Renal pelvis (tissue), 4 donors: Measurements from ENCODE around the gene KREMEN1. TPM values are rescaled to one million over a fixed set of nuclear protein-coding genes. Genes with fewer than 3 reads are reported as not detected.
"Not testable (repeated sequence)": the region's sequence is repeated elsewhere in the genome, so short reads cannot be mapped to it uniquely, and the experiment has no call there.

Experiments
- DNase-seq: peaks from one replicate; pipeline ENCODE4 v3.0.0-alpha.2; 2013
- polyA plus RNA-seq, 3 donors: library from polyadenylated mRNA; unstranded; fragments of 120-200 nt; gene quantifications; one replicate each; pipeline ENCODE4 v1.2.1, GENCODE V29; 2013; ENCODE audit not compliant: insufficient read length in 3 of 3

KREMEN1 gene
- polyA plus RNA-seq, 3 donors = 21.5 to 24.9 (median 22.6) TPM

GRCh38 chr22:29096736-29097669, 24.2 kb downstream of the KREMEN1 start:
- DNase-seq = peak; percentile 72

- DNase-seq = no peak
Observed at GRCh38 chr22:29098296-29098695, 25.5 kb downstream of the KREMEN1 start.

GRCh38 chr22:29102300-29102699, 29.5 kb downstream of the KREMEN1 start:
- no peak for DNase-seq

GRCh38 chr22:29103121-29103520, 30.3 kb downstream of the KREMEN1 start:
- DNase-seq = no peak

- no peak for DNase-seq
Observed at GRCh38 chr22:29105468-29105867, 32.6 kb downstream of the KREMEN1 start.

GRCh38 chr22:29106839-29107238, 34.0 kb downstream of the KREMEN1 start:
- no peak for DNase-seq

GRCh38 chr22:29108137-29108536, 35.3 kb downstream of the KREMEN1 start:
- no peak for DNase-seq

GRCh38 chr22:29109822-29110221, 37.0 kb downstream of the KREMEN1 start:
- DNase-seq = peak; percentile 80

GRCh38 chr22:29110946-29111345, 38.1 kb downstream of the KREMEN1 start:
- no peak for DNase-seq

- no peak for DNase-seq
Observed at GRCh38 chr22:29112121-29112520, 39.3 kb downstream of the KREMEN1 start.

- DNase-seq = no peak
Observed at GRCh38 chr22:29112681-29113080, 39.8 kb downstream of the KREMEN1 start.

- DNase-seq = no peak
Observed at GRCh38 chr22:29113319-29113718, 40.5 kb downstream of the KREMEN1 start.

- no peak for DNase-seq
Observed at GRCh38 chr22:29114392-29114791, 41.6 kb downstream of the KREMEN1 start.

GRCh38 chr22:29115682-29116288, 43.0 kb downstream of the KREMEN1 start:
- no peak for DNase-seq

GRCh38 chr22:29116397-29117123, 43.7 kb downstream of the KREMEN1 start:
- DNase-seq = no peak

- DNase-seq = no peak
Observed at GRCh38 chr22:29117799-29118477, 45.1 kb downstream of the KREMEN1 start.

- not testable (repeated sequence) for DNase-seq
Observed at GRCh38 chr22:29120098-29120912, 47.5 kb downstream of the KREMEN1 start.

GRCh38 chr22:29121124-29121523, 48.3 kb downstream of the KREMEN1 start:
- DNase-seq = no peak

GRCh38 chr22:29122041-29122440, 49.2 kb downstream of the KREMEN1 start:
- no peak for DNase-seq

GRCh38 chr22:29124777-29125442, 52.1 kb downstream of the KREMEN1 start:
- DNase-seq = no peak

- DNase-seq = no peak
Observed at GRCh38 chr22:29125443-29125778, 52.6 kb downstream of the KREMEN1 start.
